ENCODE measurements around the gene IDE.

Gene IDE

GRCh38 chr10:92545556-92545955 is 28.3 kb downstream of the IDE start:
- Histone ChIP-seq H2AFZ (ENCODE audit: low read depth, low read length) (no peak overlapping the region), H3K36me3 (ENCODE audit: insufficient read depth, low read length) (no peaks in the 10 kb centered on the region), H3K27me3 (ENCODE audit: insufficient read depth, low read length) (no peaks in the 10 kb centered on the region), H3K4me1 (ENCODE audit: insufficient read depth, low read length) (no peaks in the 10 kb centered on the region), H3K9me3 (ENCODE audit: low read length) (no peaks in the 10 kb centered on the region), H3K4me3 (ENCODE audit: low read length) (no peak overlapping the region)

- Histone ChIP-seq H3K36me3 (ENCODE audit: insufficient read depth, low read length) (no peaks in the 10 kb centered on the region), H2AFZ (ENCODE audit: low read depth, low read length) (no peak overlapping the region), H3K9me3 (ENCODE audit: low read length) (no peaks in the 10 kb centered on the region), H3K4me3 (ENCODE audit: low read length) (no peak overlapping the region), H3K4me1 (ENCODE audit: insufficient read depth, low read length) (no peaks in the 10 kb centered on the region), H3K27me3 (ENCODE audit: insufficient read depth, low read length) (no peaks in the 10 kb centered on the region)
Measured at GRCh38 chr10:92544296-92544695, 29.6 kb downstream of the IDE start.

GRCh38 chr10:92542458-92542857 is 31.4 kb downstream of the IDE start:
- H3K4me1 ChIP-seq (ENCODE audit: insufficient read depth, low read length), result no peaks in the 10 kb centered on the region
- H3K9me3 ChIP-seq (ENCODE audit: low read length), result no peaks in the 10 kb centered on the region
- H3K4me3 ChIP-seq (ENCODE audit: low read length), result no peak overlapping the region
- H3K27me3 ChIP-seq (ENCODE audit: insufficient read depth, low read length), result no peaks in the 10 kb centered on the region
- no peak overlapping the region for H2AFZ ChIP-seq (ENCODE audit: low read depth, low read length)
- peaks cover 5% of the 10 kb centered on the region for H3K36me3 ChIP-seq (ENCODE audit: insufficient read depth, low read length)

DNA sequence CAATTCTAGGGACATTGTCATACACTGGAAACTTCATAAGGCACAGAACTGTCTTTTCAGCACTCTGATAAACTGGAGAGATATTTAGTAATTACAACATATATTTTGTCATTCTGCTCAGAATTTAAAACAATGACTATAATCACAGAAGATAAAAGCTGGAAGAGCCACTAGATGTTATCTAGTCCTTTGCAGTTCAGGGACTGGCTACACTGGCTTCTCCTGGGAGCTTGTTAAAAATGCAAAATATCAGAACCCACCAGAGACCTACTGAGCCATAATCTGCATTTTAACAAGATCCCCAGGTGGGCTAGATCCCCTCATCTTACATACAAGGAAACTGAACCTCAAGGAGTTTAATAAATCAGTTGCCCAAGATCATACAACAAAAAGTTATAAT is 32.3 kb downstream of the IDE start:
- H3K4me1 ChIP-seq (ENCODE audit: insufficient read depth, low read length), result no peaks in the 10 kb centered on the region
- H2AFZ ChIP-seq (ENCODE audit: low read depth, low read length), result no peak overlapping the region
- peaks cover 5% of the 10 kb centered on the region for H3K36me3 ChIP-seq (ENCODE audit: insufficient read depth, low read length)
- H3K4me3 ChIP-seq (ENCODE audit: low read length), result no peak overlapping the region
- no peaks in the 10 kb centered on the region for H3K9me3 ChIP-seq (ENCODE audit: low read length)
- H3K27me3 ChIP-seq (ENCODE audit: insufficient read depth, low read length), result no peaks in the 10 kb centered on the region

DNA sequence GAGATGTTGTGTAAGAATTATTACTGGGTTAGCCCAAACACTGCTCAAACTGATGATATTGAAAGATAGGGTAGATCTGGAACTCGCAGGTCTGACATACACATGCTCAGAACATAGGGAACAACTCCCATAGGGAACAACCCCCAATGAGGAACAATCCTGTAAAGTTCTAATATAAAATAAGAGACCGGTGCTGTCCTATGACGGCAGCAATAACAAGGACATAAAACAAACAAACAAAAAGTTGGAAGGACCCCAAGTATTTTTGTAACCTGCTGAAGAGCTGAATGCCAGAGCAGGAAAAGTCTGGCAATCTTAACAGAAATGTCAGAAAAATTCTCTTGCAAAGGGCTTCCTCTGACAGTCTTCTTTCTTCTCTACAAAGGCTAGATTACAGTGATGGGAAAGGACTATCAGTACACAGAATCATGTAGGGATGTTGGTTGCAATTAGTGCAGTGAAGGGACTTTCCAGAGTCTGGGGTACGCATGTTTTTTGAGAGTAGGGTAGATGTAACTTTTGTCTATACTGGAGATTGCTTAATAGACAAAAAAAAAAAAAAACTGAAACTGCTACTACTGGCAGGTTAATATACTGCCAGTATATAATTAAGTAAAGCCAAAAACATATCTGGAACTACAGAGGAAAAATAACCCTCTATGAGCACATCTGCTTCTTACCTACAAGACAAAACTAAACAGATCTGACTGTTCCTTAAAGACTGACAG is 35.5 kb downstream of the IDE start:
- Histone ChIP-seq H3K4me1 (ENCODE audit: insufficient read depth, low read length) (no peaks in the 10 kb centered on the region), H3K36me3 (ENCODE audit: insufficient read depth, low read length) (peaks cover 15% of the 10 kb centered on the region), H3K4me3 (ENCODE audit: low read length) (no peak overlapping the region), H3K27me3 (ENCODE audit: insufficient read depth, low read length) (no peaks in the 10 kb centered on the region), H3K9me3 (ENCODE audit: low read length) (no peaks in the 10 kb centered on the region), H2AFZ (ENCODE audit: low read depth, low read length) (no peak overlapping the region)

DNA sequence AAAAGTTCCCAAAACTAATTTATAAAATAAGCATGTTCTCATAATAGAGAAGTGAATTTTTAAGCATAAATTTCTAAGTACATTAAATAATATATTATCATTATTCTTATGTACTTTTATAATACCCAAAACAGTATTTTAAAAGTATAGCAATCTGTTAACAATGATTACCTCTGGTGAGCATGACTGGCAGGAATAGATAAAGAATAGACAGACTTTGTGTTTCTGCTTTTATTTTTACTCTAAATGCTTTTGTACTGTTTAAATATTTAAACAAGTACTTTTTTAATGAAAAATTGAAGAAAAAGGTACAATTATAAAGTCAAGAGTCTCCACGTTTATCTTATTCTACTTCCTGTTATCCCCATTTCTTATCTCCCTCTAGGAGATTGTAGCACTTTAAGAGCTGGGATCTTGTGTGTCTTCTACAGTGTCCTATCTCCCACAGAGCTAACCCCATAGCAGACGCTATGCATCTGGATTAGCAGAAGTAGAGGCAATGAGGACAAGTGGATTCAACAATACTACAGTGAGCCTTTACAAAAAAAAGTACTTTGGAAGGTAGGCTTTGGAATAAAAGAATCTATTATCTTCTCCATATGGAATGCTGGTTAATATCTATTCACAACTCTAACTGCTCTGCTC is 42.9 kb downstream of the IDE start:
- Histone ChIP-seq H3K4me3 (ENCODE audit: low read length) (no peak overlapping the region), H3K36me3 (ENCODE audit: insufficient read depth, low read length) (peaks cover 41% of the 10 kb centered on the region), H3K4me1 (ENCODE audit: insufficient read depth, low read length) (no peaks in the 10 kb centered on the region), H3K27me3 (ENCODE audit: insufficient read depth, low read length) (no peaks in the 10 kb centered on the region), H3K9me3 (ENCODE audit: low read length) (no peaks in the 10 kb centered on the region), H2AFZ (ENCODE audit: low read depth, low read length) (no peak overlapping the region)

DNA sequence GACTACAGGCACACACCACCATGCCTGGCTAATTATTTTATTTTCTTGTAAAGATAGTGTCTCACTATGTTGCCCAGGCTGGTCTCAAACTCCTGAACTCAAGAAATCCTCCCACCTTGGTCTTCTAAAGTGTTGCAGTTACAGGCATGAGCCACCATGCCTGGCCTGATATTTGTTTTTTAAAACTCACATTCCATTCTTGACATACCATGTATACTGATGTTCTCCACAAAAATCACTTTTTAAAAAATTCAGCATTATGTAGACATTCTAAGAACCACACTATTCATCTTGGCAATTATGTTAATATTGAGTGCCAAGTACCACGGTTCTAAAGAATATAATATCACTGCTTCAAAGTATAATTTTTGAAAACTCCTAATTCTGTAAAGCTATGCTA is 43.5 kb downstream of the IDE start:
- Histone ChIP-seq H3K9me3 (ENCODE audit: low read length) (no peaks in the 10 kb centered on the region), H3K4me3 (ENCODE audit: low read length) (no peak overlapping the region), H3K4me1 (ENCODE audit: insufficient read depth, low read length) (no peaks in the 10 kb centered on the region), H3K36me3 (ENCODE audit: insufficient read depth, low read length) (peaks cover 41% of the 10 kb centered on the region), H3K27me3 (ENCODE audit: insufficient read depth, low read length) (no peaks in the 10 kb centered on the region), H2AFZ (ENCODE audit: low read depth, low read length) (no peak overlapping the region)

DNA sequence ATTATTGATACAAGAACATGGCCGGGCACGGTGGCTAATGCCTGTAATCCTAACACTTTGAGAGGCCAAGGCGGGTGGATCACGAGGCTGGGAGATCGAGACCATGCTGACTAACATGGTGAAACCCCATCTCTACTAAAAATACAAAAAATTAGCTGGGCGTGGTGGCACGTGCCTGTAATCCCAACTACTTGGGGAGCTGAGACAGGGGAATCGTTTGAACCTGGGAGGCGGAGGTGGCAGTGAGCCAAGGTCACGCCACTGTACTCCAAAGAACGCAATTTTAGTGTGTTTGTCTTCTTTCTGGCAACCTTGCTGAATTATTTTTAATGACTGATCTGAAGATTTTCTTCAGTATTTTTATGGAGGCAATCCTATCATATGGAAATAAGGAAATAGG is 46.2 kb downstream of the IDE start:
- Histone ChIP-seq H2AFZ (ENCODE audit: low read depth, low read length) (no peak overlapping the region), H3K4me3 (ENCODE audit: low read length) (no peak overlapping the region), H3K4me1 (ENCODE audit: insufficient read depth, low read length) (no peaks in the 10 kb centered on the region), H3K27me3 (ENCODE audit: insufficient read depth, low read length) (no peaks in the 10 kb centered on the region), H3K36me3 (ENCODE audit: insufficient read depth, low read length) (peaks cover 31% of the 10 kb centered on the region), H3K9me3 (ENCODE audit: low read length) (no peaks in the 10 kb centered on the region)

GRCh38 chr10:92523639-92524038 is 50.3 kb downstream of the IDE start:
- Histone ChIP-seq H3K4me1 (ENCODE audit: insufficient read depth, low read length) (no peaks in the 10 kb centered on the region), H3K4me3 (ENCODE audit: low read length) (no peak overlapping the region), H3K36me3 (ENCODE audit: insufficient read depth, low read length) (peaks cover 8% of the 10 kb centered on the region), H2AFZ (ENCODE audit: low read depth, low read length) (no peak overlapping the region), H3K27me3 (ENCODE audit: insufficient read depth, low read length) (no peaks in the 10 kb centered on the region), H3K9me3 (ENCODE audit: low read length) (no peaks in the 10 kb centered on the region)

DNA sequence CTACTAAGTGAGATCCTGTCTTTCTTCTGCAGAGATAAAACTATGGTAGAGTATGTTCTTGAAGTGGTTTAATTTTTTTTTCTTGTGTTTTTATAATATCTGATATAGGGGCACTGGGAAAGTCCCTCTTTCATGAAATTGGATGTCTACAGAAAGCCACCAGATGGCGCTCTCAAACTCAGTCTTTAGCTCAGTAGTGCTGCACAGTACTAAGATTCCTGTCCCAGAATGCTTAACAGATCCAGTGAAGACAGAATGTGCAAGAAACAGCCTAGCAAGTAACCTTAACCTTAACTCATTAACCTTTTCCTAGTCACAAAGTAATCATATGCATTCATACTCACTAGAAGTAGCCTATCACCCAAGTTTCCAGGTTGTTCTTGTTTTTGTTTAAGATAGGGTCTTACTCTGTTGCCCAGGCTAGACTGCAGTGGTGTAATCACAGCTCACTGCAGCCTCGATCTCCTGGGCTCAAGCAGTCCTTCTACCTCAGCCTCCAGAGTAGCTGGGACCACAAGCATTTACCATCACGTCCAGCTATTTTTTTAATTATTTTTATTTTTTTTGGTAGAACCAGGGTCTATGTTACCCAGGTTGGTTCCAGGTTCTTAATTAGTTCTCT is 56.7 kb downstream of the IDE start:
- Histone ChIP-seq H3K36me3 (ENCODE audit: insufficient read depth, low read length) (peaks cover 6% of the 10 kb centered on the region), H3K4me3 (ENCODE audit: low read length) (no peak overlapping the region), H3K27me3 (ENCODE audit: insufficient read depth, low read length) (no peaks in the 10 kb centered on the region), H2AFZ (ENCODE audit: low read depth, low read length) (no peak overlapping the region), H3K4me1 (ENCODE audit: insufficient read depth, low read length) (no peaks in the 10 kb centered on the region), H3K9me3 (ENCODE audit: low read length) (no peaks in the 10 kb centered on the region)

- Histone ChIP-seq H3K4me3 (ENCODE audit: low read length) (no peak overlapping the region), H3K36me3 (ENCODE audit: insufficient read depth, low read length) (peaks cover 35% of the 10 kb centered on the region), H3K27me3 (ENCODE audit: insufficient read depth, low read length) (no peaks in the 10 kb centered on the region), H3K4me1 (ENCODE audit: insufficient read depth, low read length) (no peaks in the 10 kb centered on the region), H2AFZ (ENCODE audit: low read depth, low read length) (no peak overlapping the region), H3K9me3 (ENCODE audit: low read length) (no peaks in the 10 kb centered on the region)
Measured at GRCh38 chr10:92508866-92509265, 65.0 kb downstream of the IDE start.

DNA sequence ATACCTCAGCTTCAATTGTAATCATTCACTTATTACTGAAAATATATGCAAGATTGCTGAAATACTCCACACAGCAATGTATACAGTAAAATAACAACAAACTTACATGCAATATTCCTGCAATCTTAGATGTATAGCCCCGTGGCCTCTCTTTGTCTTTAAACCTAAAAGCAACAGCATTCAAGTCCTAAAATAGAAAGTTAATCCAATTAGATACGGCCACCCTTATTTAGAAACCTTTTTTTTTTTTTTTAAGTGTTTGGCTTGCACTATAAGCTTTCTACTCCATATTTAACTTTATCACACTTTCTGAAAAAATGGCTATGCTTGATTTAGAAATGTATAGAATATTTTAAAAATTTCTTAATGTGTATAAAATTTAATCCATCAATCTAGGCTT is 67.6 kb downstream of the IDE start:
- peaks cover 34% of the 10 kb centered on the region for H3K36me3 ChIP-seq (ENCODE audit: insufficient read depth, low read length)
- no peaks in the 10 kb centered on the region for H3K4me1 ChIP-seq (ENCODE audit: insufficient read depth, low read length)
- no peak overlapping the region for H3K4me3 ChIP-seq (ENCODE audit: low read length)
- no peak overlapping the region for H2AFZ ChIP-seq (ENCODE audit: low read depth, low read length)
- H3K27me3 ChIP-seq (ENCODE audit: insufficient read depth, low read length), result no peaks in the 10 kb centered on the region
- no peaks in the 10 kb centered on the region for H3K9me3 ChIP-seq (ENCODE audit: low read length)

DNA sequence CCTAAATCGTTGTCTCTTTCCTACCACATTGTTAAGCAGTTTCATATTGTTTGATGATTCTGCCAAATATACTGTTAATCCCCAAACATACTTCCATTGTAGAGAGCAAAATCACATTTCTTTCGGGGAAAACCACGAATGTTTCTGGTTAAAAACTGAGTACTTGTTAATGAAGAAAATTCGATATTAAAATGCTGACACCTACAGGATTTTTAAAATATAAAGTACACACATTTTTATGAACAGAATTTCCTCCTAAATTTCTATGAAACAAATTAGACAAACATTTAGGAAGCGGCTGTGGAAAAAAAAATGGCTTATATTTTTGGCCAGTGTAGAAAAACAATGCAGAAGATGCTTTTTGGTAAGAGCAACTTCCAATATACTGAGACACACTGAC is 68.8 kb downstream of the IDE start:
- no peak overlapping the region for H2AFZ ChIP-seq (ENCODE audit: low read depth, low read length)
- H3K36me3 ChIP-seq (ENCODE audit: insufficient read depth, low read length), result peaks cover 37% of the 10 kb centered on the region
- H3K9me3 ChIP-seq (ENCODE audit: low read length), result no peaks in the 10 kb centered on the region
- no peak overlapping the region for H3K4me3 ChIP-seq (ENCODE audit: low read length)
- no peaks in the 10 kb centered on the region for H3K27me3 ChIP-seq (ENCODE audit: insufficient read depth, low read length)
- H3K4me1 ChIP-seq (ENCODE audit: insufficient read depth, low read length), result no peaks in the 10 kb centered on the region

Data from neuron (in vitro differentiated cells).